GM21529 (cell line): ENCODE data around the gene TMEM51.

Source experiments
- ATAC-seq: cut with Tn5 transposase; IDR thresholded peaks from one replicate; pipeline ENCODE4 v1.9.1; 2021; ENCODE audit not compliant: unreplicated experiment

Gene TMEM51

DNA sequence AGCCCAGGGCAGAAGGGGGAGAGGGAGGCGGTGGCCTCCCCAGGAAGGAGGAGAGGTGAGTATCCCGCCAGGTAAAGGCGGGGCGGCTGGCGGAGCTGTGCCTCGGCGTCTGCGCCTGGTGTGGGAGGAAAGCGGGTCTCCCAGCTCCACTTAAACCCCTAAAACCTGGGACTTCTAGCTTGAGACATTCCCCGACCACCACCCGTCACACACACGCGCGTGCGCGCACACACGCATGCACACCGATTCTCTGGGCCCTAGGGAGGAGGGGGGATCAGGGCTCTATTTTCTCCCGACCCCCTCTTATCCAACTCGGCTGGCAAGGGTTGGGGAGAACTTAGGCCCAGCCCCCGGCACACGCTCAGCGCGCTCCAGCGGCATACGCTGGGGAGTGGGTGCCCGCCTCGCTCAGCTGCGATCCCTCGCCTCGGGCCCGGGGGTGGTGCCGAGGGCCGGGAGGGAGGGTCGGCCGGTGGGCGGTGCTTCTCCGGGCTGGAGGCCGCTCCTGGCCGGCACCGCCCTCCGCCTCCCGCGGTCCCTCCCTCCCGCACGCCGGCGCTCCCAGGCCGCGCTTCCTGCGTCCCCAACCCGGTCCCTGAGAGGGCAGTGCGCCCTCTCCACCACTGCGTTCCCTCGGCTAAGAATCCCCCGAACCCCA, at the start of gene TMEM51:
TMEM51 (plus strand) TSS at position 564 of the 658 bp plus-strand sequence. CDS start 61,341 bp downstream, outside the sequence.
- ATAC-seq: no peak

DNA sequence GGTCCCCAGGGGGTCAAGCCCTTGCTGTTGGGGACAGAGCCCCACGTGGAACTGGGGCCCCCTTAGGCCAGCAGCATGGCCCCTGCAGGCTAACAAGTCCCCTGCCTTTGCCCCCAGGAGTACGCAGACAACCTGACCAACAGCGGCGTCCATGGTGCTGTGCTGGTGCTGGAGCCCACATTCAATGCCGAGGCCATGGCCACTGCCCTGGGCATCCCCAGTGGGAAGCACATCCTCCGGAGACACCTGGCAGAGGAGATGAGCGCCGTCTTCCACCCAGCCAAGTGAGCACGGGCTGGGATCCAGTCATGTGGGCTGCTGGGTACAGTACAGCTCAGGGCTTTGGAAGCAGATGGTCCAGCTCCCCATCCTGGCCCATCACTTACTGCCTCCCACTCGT, 49.6 kb upstream of the TMEM51 start:
- no peak for ATAC-seq

GRCh38 chr1:15104768-15105167, 48.8 kb upstream of the TMEM51 start:
- no peak for ATAC-seq

DNA sequence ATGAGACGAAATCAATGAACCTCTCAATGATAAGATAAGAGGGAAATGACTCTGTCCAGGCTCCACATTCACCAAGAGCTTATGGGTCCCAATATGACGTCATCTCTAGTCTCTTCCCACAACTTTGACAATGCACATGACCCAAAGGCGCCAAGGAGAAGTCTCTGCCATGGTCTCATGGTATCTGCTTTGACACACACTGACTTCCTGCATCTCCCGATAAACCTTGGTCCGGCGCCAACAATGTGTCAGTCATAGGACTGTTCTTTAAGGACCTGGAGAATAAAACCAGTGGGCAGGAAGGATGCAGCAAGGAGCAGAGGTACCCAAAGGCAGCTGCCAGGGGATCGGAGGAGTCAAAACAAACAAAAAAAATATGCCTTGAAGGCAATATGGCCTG, 46.9 kb upstream of the TMEM51 start:
- ATAC-seq: no peak

- no peak for ATAC-seq
These were observed 46.4 kb upstream of the TMEM51 start for GRCh38 chr1:15107058-15107687.

DNA sequence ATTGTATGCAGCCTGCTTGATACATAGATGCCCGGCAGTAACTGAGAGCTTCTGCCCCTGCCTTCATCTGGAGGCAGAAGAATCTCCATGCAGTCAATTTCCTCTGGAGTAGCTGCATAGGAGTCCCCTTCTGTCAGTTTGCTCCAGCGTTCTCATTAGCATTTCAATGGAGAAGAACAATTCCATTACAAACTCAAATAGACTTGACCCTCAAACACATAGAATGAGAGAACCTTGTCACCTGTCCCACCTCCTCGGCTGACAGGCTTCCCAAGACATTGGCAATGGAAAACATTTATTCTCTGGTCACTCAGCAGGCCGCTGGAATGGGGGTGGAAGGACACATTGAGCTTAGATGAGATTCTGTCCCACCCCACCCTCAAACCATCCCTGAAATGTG, 45.6 kb upstream of the TMEM51 start:
- ATAC-seq: no peak

- ATAC-seq: no peak
These were observed 43.2 kb upstream of the TMEM51 start for GRCh38 chr1:15110128-15110866.

GRCh38 chr1:15110867-15111230, 42.7 kb upstream of the TMEM51 start:
- no peak for ATAC-seq

DNA sequence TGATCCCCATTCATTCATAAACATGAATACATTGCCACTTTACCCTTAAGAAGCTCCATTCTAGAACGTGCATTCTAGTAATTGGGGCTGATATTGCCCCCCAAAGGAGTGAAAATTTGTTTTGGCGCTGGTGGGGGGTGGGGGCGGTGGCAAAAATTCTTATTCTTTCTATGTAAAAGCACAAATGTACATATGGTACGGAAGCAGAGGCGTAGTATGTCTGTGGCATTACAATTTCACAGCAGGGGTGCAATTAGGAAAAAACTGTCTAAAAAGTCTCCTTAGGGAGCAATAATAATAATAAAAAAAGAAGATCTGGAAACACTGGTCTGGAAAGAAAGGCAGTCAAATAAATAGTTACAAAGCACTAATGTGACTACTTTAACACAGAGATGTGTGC, 40.4 kb upstream of the TMEM51 start:
- no peak for ATAC-seq

DNA sequence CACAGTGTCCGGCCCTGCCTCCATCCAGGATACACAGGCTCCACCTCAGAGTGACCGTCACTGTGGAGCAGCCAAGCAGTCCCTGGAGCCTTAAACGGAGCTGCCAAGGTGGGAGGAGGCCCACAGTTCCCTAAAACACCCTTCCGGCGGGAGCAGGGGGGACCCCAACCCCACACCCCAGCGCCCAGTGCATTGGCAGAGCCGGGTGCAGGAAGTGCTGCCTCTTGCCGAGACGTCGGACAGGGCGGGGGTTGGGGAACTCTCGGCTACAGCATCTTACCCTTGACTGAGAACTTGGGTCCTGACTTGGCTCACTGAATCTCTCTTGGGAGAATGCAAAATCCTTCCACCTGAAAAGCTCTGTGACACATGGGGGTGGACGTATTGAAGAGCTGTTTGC, 38.7 kb upstream of the TMEM51 start:
- ATAC-seq: no peak

GRCh38 chr1:15115542-15116330, 37.8 kb upstream of the TMEM51 start:
- no peak for ATAC-seq

DNA sequence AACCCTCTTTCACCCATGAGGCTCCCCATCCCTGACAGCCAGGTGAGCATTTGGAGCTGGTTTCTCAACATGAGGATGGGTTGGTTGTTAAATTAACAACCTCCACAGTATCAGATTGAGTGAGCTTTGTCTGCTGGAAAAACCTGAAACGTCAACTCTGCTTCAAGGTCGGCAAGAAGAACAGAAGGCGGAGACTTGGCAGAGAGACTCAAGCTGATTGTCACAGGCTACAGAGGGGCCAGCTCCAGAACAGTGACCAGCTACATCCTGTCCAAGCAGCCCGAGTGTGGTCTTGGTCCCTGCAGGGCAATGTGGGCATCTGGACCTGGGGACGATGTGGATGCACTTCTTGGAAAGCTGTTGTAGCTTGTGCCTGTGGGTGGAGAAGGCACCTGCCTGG, 36.6 kb upstream of the TMEM51 start:
- ATAC-seq: no peak

- no peak for ATAC-seq
These were observed 35.7 kb upstream of the TMEM51 start for GRCh38 chr1:15117671-15118325.

GRCh38 chr1:15118579-15118978, 35.0 kb upstream of the TMEM51 start:
- no peak for ATAC-seq

DNA sequence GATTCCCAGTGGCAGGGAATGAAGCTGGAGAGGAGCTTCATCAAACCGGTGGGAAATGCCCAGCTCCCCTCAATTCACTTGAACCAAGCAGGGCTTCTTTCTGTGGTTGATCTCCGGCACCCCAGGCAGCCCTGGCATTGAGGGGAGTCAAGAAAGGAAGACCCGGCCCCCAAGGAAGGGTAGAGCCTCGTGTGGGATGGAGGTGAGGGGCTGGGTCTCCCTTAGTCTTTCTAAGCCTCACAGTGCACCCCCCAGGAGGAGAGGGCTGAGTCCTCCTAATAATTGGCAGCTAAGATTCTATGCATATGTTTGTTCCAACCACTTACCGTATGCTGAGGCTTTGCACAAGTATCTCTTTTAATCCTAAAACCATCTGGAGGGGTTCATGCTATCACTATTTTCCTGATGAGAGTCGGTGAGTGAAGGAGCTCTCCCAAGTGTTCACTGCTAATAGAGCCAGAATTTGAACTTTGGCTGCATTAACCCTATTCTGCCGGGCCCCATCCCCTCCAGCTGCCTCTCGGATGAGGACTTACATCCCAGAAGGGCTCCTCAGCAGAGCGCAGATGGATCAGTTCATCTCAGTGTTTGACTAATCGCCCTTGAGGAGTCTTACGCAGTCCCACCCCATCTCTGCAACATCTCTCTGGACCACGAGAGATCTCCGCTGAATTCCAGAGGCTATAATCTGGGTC, 33.1 kb upstream of the TMEM51 start:
- no peak for ATAC-seq

- no peak for ATAC-seq
These were observed 31.2 kb upstream of the TMEM51 start for GRCh38 chr1:15122331-15122730.

DNA sequence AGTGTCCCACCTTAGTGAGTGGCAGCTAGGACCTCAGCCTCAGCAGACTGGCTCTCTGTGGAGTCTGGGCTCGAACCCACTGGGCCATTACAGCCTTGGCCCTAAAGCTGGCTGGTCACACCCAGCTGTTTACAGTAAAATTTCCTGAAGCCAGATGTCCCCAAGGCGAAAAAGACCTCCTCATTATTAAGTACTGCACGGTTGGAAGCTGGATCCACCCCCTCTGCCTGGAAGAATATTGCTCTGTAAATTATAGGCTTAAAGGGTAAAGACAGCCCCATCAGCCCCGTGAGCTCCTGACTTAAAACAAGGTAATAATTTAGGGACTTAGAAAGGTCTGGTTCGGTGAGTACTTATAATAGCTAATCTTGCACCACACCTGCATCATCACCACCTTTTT, 30.3 kb upstream of the TMEM51 start:
- no peak for ATAC-seq

GRCh38 chr1:15123925-15124324, 29.6 kb upstream of the TMEM51 start:
- ATAC-seq: no peak

DNA sequence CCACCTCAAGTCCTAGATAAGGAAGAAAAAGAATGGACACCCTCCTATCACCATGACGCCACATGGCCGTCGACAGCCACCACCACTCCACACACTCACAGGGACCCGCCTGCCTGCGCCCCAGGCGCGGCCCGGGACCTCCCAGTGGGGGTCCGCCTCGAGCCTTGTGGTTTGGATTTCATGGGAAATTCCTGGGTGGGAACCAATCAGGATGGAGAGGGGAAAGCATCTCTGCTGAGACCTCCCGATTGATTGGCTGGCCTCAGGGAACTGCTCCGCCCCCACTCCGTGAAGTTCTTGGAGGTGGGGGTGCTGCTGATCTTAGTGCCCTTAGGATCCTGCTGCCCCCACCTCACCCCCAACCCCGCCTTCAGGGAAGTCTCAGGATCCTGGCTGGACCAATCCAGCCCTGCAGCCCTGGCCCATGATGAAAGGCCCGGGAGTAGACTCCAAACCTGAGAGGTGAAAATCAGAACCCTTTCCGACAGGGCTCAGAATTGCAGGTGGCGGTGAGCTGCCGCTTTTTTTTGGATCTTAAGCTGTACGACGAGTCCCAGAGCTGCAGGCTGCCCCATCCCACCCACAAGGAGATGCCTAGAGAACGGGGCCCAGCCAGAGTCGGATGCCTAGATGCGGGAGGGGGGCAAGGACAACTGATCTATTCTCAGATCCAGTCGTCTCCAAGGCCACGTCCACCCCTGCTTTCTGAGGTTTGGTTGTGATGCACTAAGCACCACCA, 29.0 kb upstream of the TMEM51 start:
- ATAC-seq: no peak
